Panc1 (cell line): Measurements from ENCODE around the gene PARD3. TPM values are rescaled to one million over a fixed set of nuclear protein-coding genes. Genes with fewer than 3 reads are reported as not detected.

ENCODE experiments used
- ATAC-seq: fragments of 200-7000 bp; cut with Tn5 transposase; 2 replicates; pipeline ENCODE4 v1.9.1; 2020; ENCODE audit warnings: mild to moderate bottlenecking, moderate library complexity
- BruUV-seq: library from RNA; stranded (reverse); fragments of 400-500 nt; replicated peaks from 2 replicates; lab custom pipeline; 2021; lab: Mats Ljungman, UMichigan
- CTCF ChIA-PET: fragments of 300-600 bp; sonication (Branson Sonifier 250); formaldehyde crosslinking; loops from one replicate; lab custom pipeline; 2022; ENCODE audit warnings: antibody characterized with exemption; lab: Charles Lee
- POLR2A ChIA-PET: fragments of 300-600 bp; sonication (Branson Sonifier 250); formaldehyde crosslinking; loops from one replicate; lab custom pipeline; 2022; ENCODE audit warnings: antibody characterized with exemption; lab: Charles Lee
- DNase-seq: peaks from one replicate; pipeline ENCODE4 v3.0.0-alpha.2; 2010; ENCODE audit warnings: low read depth, low spot score
- H3K27ac ChIP-seq: 2 replicates; pipeline ENCODE4 v1.5.1; 2011; ENCODE audit warnings: mild to moderate bottlenecking, low read length, inconsistent platforms
- H3K27me3 ChIP-seq: fragments of 200-500 bp; sonication (Bioruptor generic); 2 replicates; pipeline ENCODE4 v1.6.0; 2014; ENCODE audit warnings: low read length, inconsistent platforms; ENCODE audit not compliant: control insufficient read depth, insufficient read depth
- H3K36me3 ChIP-seq: fragments of 200-500 bp; sonication (Bioruptor generic); 2 replicates; pipeline ENCODE4 v1.5.1; 2014; ENCODE audit warnings: inconsistent platforms, mild to moderate bottlenecking, low read length, moderate library complexity; ENCODE audit not compliant: control insufficient read depth, insufficient read depth
- H3K4me1 ChIP-seq: 2 replicates; pipeline ENCODE4 v1.5.1; 2011; ENCODE audit warnings: inconsistent platforms, mild to moderate bottlenecking, low read length, moderate library complexity; ENCODE audit not compliant: control insufficient read depth, insufficient read depth
- H3K4me3 ChIP-seq, 2 experiments: 2 replicates each; pipeline ENCODE4 v1.5.1; 2011 to 2012; ENCODE audit warnings: low read depth in 2 of 2, low read length in 2 of 2, mild to moderate bottlenecking in 2 of 2, inconsistent platforms in 1 of 2, moderate library complexity in 1 of 2
- H3K9me3 ChIP-seq: fragments of 200-500 bp; sonication (Bioruptor generic); 2 replicates; pipeline ENCODE4 v1.5.1; 2014; ENCODE audit warnings: low read depth, mild to moderate bottlenecking, inconsistent platforms, low read length, moderate library complexity; ENCODE audit not compliant: control insufficient read depth, insufficient read depth
- POLR2AphosphoS5 ChIP-seq: IDR thresholded peaks from 2 replicates; pipeline ENCODE4 v1.6.1; 2012; ENCODE audit warnings: mild to moderate bottlenecking, low read depth, low read length, moderate library complexity
- SIN3A ChIP-seq: IDR thresholded peaks from 2 replicates; pipeline ENCODE4 v1.6.1; 2012; ENCODE audit warnings: low read depth, mild to moderate bottlenecking, low read length, moderate library complexity, borderline replicate concordance; ENCODE audit not compliant: insufficient read depth
- TCF7L2 ChIP-seq: IDR thresholded peaks from 2 replicates; pipeline ENCODE4 v1.6.1; 2011; ENCODE audit warnings: mild to moderate bottlenecking, low read depth, low read length, inconsistent platforms
- in situ Hi-C: cut with HindIII; loops from 2 replicates; pipeline ENCODE4 v1.10.0; 2016; ENCODE audit warnings: low sequenced_read_pairs, low pct_unique_long_range_greater_than_20kb
- intact Hi-C: fragments of 100-400 bp; cut with micrococcal nuclease; formaldehyde crosslinking; loops from one replicate; pipeline ENCODE4 v1.10.0; 2022; ENCODE audit not compliant: unreplicated experiment
- total RNA-seq: library from RNA; stranded (reverse); gene quantifications from one replicate; pipeline ENCODE4 v1.2.1, GENCODE V29; 2021; ENCODE audit not compliant: unreplicated experiment
- TF ChIP-seq, protein P1 (sequence below), 2 experiments: IDR thresholded peaks; 2 replicates each; pipeline ENCODE4 v1.6.1; 2011 to 2012; ENCODE audit warnings: low read depth in 2 of 2, control low read depth in 1 of 2, low read length in 1 of 2, mild to moderate bottlenecking in 1 of 2, moderate library complexity in 1 of 2; ENCODE audit not compliant: insufficient read depth in 1 of 2
- TF ChIP-seq, protein P2 (sequence below): fragments of 450-650 bp; IDR thresholded peaks from 2 replicates; pipeline ENCODE4 v1.5.1; 2017; ENCODE audit warnings: mild to moderate bottlenecking

Gene PARD3
- total RNA-seq, 1 experiment from 2014 or later: 29.8 TPM

DNA sequence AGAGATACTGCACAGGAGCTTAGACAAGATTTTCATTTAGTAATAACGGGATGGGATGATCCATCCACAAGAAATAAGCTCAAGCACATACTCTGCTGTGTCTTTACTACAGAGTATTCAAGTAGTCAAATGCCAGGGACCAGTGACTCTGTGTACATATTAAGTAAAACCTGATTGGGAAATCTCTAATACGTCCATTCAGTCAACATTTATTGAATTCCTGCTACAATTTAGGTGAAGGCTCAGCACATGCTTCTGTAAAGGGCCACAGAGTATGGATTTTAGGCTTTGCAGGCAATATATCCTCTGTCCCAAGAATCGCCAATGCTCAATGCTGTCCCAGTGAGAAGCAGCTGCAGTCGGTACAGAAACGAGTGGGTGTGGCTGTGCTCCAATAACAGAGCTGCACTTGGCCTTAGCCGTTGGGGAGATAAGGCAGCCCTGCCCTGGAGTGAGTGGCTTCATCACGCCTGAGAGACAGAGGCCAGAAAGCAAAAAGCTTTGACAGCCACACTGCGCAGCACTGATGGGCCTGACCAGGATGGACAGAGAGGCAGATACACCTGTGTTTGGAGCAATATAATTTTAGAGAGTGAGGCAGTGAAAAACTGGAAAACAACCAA lies 186.8 kb downstream of the PARD3 start:
- in situ Hi-C loops (no loop called here), intact Hi-C loops (no loop called here)
- DNase-seq (no peak), ATAC-seq (no peak)
- Histone ChIP-seq H3K27me3 (no peaks in the 10 kb centered on the region), H3K4me1 (no peaks in the 10 kb centered on the region), H3K4me3 (no peak overlapping the region), H3K9me3 (no peaks in the 10 kb centered on the region), H3K36me3 (no peaks in the 10 kb centered on the region), H3K27ac (no peak overlapping the region)
- POLR2A ChIA-PET: no interaction called here
- CTCF ChIA-PET: no interaction called here
- TF ChIP-seq SIN3A (no peak), POLR2AphosphoS5 (no peak), TCF7L2 (no peak)
- TF ChIP-seq, protein P1, sequence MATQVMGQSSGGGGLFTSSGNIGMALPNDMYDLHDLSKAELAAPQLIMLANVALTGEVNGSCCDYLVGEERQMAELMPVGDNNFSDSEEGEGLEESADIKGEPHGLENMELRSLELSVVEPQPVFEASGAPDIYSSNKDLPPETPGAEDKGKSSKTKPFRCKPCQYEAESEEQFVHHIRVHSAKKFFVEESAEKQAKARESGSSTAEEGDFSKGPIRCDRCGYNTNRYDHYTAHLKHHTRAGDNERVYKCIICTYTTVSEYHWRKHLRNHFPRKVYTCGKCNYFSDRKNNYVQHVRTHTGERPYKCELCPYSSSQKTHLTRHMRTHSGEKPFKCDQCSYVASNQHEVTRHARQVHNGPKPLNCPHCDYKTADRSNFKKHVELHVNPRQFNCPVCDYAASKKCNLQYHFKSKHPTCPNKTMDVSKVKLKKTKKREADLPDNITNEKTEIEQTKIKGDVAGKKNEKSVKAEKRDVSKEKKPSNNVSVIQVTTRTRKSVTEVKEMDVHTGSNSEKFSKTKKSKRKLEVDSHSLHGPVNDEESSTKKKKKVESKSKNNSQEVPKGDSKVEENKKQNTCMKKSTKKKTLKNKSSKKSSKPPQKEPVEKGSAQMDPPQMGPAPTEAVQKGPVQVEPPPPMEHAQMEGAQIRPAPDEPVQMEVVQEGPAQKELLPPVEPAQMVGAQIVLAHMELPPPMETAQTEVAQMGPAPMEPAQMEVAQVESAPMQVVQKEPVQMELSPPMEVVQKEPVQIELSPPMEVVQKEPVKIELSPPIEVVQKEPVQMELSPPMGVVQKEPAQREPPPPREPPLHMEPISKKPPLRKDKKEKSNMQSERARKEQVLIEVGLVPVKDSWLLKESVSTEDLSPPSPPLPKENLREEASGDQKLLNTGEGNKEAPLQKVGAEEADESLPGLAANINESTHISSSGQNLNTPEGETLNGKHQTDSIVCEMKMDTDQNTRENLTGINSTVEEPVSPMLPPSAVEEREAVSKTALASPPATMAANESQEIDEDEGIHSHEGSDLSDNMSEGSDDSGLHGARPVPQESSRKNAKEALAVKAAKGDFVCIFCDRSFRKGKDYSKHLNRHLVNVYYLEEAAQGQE (IDR thresholded peaks at IDR 0.05; ENCODE audit: insufficient read depth in 1 of 2, low read depth in 2 of 2, low read length in 1 of 2): no peak
- TF ChIP-seq, protein P2, sequence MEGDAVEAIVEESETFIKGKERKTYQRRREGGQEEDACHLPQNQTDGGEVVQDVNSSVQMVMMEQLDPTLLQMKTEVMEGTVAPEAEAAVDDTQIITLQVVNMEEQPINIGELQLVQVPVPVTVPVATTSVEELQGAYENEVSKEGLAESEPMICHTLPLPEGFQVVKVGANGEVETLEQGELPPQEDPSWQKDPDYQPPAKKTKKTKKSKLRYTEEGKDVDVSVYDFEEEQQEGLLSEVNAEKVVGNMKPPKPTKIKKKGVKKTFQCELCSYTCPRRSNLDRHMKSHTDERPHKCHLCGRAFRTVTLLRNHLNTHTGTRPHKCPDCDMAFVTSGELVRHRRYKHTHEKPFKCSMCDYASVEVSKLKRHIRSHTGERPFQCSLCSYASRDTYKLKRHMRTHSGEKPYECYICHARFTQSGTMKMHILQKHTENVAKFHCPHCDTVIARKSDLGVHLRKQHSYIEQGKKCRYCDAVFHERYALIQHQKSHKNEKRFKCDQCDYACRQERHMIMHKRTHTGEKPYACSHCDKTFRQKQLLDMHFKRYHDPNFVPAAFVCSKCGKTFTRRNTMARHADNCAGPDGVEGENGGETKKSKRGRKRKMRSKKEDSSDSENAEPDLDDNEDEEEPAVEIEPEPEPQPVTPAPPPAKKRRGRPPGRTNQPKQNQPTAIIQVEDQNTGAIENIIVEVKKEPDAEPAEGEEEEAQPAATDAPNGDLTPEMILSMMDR: no peak
- BruUV-seq: no TSS peak

DNA sequence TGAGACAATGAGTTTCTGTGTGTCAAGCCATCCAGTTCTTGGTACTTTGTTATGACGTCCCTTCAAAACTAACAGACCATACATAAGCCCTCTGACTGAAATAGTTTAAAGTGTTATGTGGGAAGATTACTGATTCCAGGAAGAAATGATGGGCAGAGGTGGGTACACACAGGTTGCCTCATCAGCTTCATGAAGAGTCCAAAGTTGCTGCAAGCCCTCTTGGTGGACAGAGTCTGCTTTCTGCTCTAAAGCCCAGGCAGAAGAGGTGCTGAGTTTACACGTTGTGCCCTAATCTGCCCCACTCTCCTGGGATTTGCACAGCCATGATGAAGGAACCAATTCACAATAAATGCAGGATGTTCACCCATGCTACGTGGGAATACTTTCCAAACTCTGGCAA lies 187.4 kb downstream of the PARD3 start:
- in situ Hi-C loops: no loop called here

More for the DNA sequence above, 187.4 kb downstream of the PARD3 start:
- TF ChIP-seq SIN3A: no peak
- TF ChIP-seq TCF7L2: no peak
- TF ChIP-seq POLR2AphosphoS5: no peak
- TF ChIP-seq, protein P2: no peak
- DNase-seq (no peak), ATAC-seq (no peak)
- Histone ChIP-seq H3K9me3 (no peaks in the 10 kb centered on the region), H3K4me3 (no peak overlapping the region), H3K27ac (no peak overlapping the region), H3K36me3 (no peaks in the 10 kb centered on the region), H3K27me3 (no peaks in the 10 kb centered on the region), H3K4me1 (no peaks in the 10 kb centered on the region)
- BruUV-seq: no TSS peak
- CTCF ChIA-PET: no interaction called here
- POLR2A ChIA-PET: no interaction called here
- intact Hi-C loops: no loop called here
